ENCODE measurements around the gene NEGR1. TPM values are rescaled to one million over a fixed set of nuclear protein-coding genes. Genes with fewer than 3 reads are reported as not detected.

NEGR1 gene
- total RNA-seq, 1 donor from 2014 or later, result 34.7 TPM

- DNase-seq (ENCODE audit: low spot score), result no peak
These were observed 494.6 kb downstream of the NEGR1 start for GRCh38 chr1:71787699-71788098.

GRCh38 chr1:71786218-71786617 is 496.1 kb downstream of the NEGR1 start:
- no peak for DNase-seq (ENCODE audit: low spot score)

- DNase-seq (ENCODE audit: low spot score), result no peak
These were observed 496.9 kb downstream of the NEGR1 start for GRCh38 chr1:71785450-71785849.

- no peak for DNase-seq (ENCODE audit: low spot score)
These were observed 497.3 kb downstream of the NEGR1 start for GRCh38 chr1:71785000-71785399.

- no peak for DNase-seq (ENCODE audit: low spot score)
These were observed 498.1 kb downstream of the NEGR1 start for GRCh38 chr1:71784241-71784640.

GRCh38 chr1:71783071-71783470 is 499.3 kb downstream of the NEGR1 start:
- DNase-seq (ENCODE audit: low spot score), result no peak

GRCh38 chr1:71781450-71781849 is 500.9 kb downstream of the NEGR1 start:
- DNase-seq (ENCODE audit: low spot score), result no peak

- DNase-seq (ENCODE audit: low spot score), result no peak
These were observed 501.7 kb downstream of the NEGR1 start for GRCh38 chr1:71780681-71781080.

- no peak for DNase-seq (ENCODE audit: low spot score)
These were observed 503.4 kb downstream of the NEGR1 start for GRCh38 chr1:71778940-71779339.

- DNase-seq (ENCODE audit: low spot score), result no peak
These were observed 505.2 kb downstream of the NEGR1 start for GRCh38 chr1:71777094-71777493.

GRCh38 chr1:71774705-71775104 is 507.6 kb downstream of the NEGR1 start:
- DNase-seq (ENCODE audit: low spot score), result no peak

GRCh38 chr1:71770121-71770520 is 512.2 kb downstream of the NEGR1 start:
- no peak for DNase-seq (ENCODE audit: low spot score)

- no peak for DNase-seq (ENCODE audit: low spot score)
These were observed 515.6 kb downstream of the NEGR1 start for GRCh38 chr1:71766748-71767147.

- no peak for DNase-seq (ENCODE audit: low spot score)
These were observed 519.7 kb downstream of the NEGR1 start for GRCh38 chr1:71762514-71763255.

GRCh38 chr1:71755441-71755840 is 526.9 kb downstream of the NEGR1 start:
- DNase-seq (ENCODE audit: low spot score), result no peak

GRCh38 chr1:71753746-71754145 is 528.6 kb downstream of the NEGR1 start:
- DNase-seq (ENCODE audit: low spot score), result no peak

GRCh38 chr1:71745326-71745725 is 537.0 kb downstream of the NEGR1 start:
- DNase-seq (ENCODE audit: low spot score), result no peak

- DNase-seq (ENCODE audit: low spot score), result no peak
These were observed 538.5 kb downstream of the NEGR1 start for GRCh38 chr1:71743862-71744261.

- no peak for DNase-seq (ENCODE audit: low spot score)
These were observed 543.4 kb downstream of the NEGR1 start for GRCh38 chr1:71738910-71739309.

- no peak for DNase-seq (ENCODE audit: low spot score)
These were observed 544.1 kb downstream of the NEGR1 start for GRCh38 chr1:71738256-71738655.

GRCh38 chr1:71737768-71738167 is 544.6 kb downstream of the NEGR1 start:
- DNase-seq (ENCODE audit: low spot score), result no peak

GRCh38 chr1:71733121-71733520 is 549.2 kb downstream of the NEGR1 start:
- no peak for DNase-seq (ENCODE audit: low spot score)

GRCh38 chr1:71721532-71721931 is 560.8 kb downstream of the NEGR1 start:
- no peak for DNase-seq (ENCODE audit: low spot score)

GRCh38 chr1:71719330-71719729 is 563.0 kb downstream of the NEGR1 start:
- DNase-seq (ENCODE audit: low spot score), result no peak
